8988T (cell line): ENCODE results near the gene KCNK1.

Experiments used
- DNase-seq: peaks from one replicate; pipeline ENCODE4 v3.0.0; 2011

KCNK1 gene

GRCh38 chr1:233613252-233614172 is at the start of gene KCNK1:
TSS of gene KCNK1 (plus strand) at chr1:233614106. CDS start at chr1:233614172, 66 bp downstream.
- peak; percentile 56 for DNase-seq

- no peak for DNase-seq
Measured at GRCh38 chr1:233565313-233565712, 48.6 kb upstream of the KCNK1 start.

DNA sequence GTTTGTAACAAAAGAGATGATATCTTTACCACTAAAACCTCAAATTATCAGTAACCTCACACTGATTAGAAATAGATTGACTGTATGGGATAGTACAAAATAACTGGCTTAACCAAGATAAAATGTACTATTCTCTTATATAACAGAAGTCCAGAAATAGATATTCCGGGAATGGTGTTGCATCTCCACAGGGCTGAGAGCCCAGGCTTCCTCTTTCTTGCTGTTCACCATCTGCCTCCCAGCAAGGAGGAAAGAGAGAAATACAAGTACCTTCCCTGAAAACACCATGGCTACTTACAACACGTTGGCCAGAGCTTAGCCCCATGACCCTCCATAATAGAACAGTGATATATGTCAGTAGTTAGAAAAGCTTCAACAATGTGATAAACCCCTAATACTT is 47.0 kb upstream of the KCNK1 start:
- DNase-seq: no peak

- DNase-seq: no peak
Measured at GRCh38 chr1:233569636-233570035, 44.3 kb upstream of the KCNK1 start.

- no peak for DNase-seq
Measured at GRCh38 chr1:233570216-233570615, 43.7 kb upstream of the KCNK1 start.

GRCh38 chr1:233570706-233571105 is 43.2 kb upstream of the KCNK1 start:
- no peak for DNase-seq

DNA sequence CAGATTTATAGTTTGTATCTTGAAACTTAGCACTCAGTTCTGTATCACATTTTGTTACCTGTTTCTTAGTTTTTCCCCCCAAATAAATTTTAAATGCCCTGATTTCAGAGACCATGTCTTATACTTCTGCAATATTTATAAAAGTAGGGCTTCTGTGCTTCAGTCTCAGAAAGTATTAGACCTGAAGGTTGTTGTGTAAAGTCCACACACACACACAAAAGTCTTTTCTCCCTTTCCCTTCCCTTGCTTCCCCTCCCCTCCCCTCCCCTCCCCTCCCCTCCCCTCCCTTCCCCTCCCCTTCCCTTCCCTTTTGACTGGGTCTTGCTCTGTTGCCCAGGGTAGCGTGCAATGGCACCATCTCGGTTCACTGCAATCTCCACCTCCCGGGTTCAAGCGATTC is 41.0 kb upstream of the KCNK1 start:
- DNase-seq: no peak

- DNase-seq: no peak
Measured at GRCh38 chr1:233575450-233575849, 38.5 kb upstream of the KCNK1 start.

DNA sequence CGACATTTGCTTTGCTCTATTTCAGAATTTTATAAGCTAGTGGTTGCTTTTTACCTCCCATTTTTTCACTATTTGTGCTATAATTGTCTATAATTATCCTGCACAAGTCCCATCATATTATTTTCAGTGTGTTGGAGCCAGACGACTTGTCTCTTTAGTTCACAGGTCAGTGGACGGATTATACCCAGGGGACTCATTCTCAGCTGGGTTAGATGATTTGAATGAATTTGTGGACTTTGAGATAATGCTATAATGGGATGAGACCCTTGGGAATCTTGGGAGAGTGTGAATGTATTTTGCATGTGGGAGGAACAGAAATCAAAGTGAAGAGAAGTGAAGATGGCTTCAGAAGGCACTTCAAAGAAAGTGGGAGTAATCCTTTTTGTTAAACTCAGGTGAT is 31.5 kb upstream of the KCNK1 start:
- no peak for DNase-seq

- no peak for DNase-seq
Measured at GRCh38 chr1:233584376-233584775, 29.5 kb upstream of the KCNK1 start.

GRCh38 chr1:233584931-233585330 is 29.0 kb upstream of the KCNK1 start:
- no peak for DNase-seq

GRCh38 chr1:233586301-233586700 is 27.6 kb upstream of the KCNK1 start:
- no peak for DNase-seq

DNA sequence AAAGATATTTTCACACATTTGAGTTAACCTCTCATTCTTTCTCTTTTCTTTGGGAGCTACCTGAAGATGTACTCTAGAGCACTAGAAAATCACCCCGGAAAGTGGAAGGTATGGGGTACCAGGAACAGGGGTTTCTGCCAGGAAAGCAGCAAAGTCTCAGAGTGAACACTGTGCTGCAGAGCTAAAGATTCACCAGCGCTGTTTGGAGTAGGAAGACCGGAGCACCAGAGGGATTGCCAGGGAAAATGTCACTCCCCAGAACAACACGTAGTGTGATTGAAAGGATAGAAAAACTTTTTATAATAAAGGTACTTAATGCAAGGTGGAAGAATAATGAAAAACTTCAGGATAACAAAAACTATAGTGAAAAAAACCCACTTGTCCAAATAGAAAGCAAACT is 26.7 kb upstream of the KCNK1 start:
- no peak for DNase-seq

- no peak for DNase-seq
Measured at GRCh38 chr1:233587958-233588799, 25.7 kb upstream of the KCNK1 start.

- DNase-seq: no peak
Measured at GRCh38 chr1:233597489-233597901, 16.4 kb upstream of the KCNK1 start.

DNA sequence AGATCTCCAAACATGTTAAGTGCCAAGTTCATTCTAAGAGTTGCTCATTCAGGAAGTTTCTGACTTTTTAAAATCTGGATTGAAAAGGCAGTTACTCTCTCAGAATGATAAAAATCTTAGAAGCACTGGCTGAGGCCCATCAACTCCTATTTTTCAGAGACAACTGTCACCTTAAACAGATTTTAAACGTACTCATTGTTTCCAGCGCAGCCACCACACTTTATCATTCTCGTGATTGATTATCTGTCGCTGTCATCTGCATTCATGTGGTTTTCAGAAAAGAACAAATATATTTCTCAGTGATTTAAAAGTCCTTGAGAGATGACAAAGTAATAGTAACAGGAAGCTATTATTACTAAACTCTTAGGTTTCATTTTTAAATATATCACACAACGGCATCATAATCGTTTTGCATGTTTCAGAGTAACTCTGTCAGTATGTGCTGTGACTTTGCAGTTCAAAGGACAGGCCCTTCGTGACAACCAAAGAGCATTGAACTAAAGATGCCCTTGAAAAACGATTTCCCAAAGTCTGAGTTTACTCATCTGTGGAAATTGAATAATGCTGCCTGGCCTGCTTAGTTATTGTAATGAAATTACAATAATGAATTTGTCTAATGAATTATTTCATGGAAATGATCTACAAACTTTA is 14.9 kb upstream of the KCNK1 start:
- no peak for DNase-seq

- DNase-seq: no peak
Measured at GRCh38 chr1:233599542-233600073, 14.3 kb upstream of the KCNK1 start.

GRCh38 chr1:233600488-233600887 is 13.4 kb upstream of the KCNK1 start:
- DNase-seq: no peak

DNA sequence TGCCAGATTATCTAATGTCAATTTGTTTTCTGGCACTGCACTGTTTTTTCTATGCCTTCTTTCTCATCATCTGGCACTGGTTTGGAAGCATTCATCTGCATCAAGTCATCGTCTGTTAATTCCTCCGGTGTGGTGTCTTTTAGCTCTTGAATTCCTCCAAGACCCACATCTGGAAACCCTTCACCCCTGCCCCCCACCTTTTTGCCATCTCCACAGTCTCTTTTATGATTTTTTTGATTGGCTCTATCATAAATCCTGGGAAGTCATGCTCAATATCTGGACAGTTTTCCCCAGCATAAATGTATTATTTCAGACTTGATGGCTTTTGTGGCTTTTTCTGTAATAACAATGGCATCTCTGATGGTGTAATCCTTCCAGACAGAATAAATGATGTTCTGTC is 10.4 kb upstream of the KCNK1 start:
- DNase-seq: no peak

DNA sequence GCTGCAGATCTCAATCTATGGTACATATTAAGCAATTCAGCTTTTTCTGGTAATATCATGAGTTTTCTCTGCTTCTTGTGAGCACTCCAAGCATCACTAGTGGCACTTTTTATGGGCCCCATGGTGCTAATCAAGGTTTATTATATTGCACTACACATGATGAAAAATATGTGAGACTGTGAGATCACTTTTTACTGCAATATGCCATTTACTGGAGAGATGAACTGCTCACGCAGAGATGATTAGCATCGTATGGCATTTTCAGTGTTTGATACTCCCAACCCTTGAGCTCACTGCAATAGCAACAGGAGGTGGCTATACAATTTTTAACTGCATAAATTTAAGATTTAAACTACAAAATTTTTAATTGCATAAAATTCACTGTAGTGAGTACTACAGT is 8.7 kb upstream of the KCNK1 start:
- no peak for DNase-seq

GRCh38 chr1:233606813-233607212 is 7.1 kb upstream of the KCNK1 start:
- DNase-seq: no peak

DNA sequence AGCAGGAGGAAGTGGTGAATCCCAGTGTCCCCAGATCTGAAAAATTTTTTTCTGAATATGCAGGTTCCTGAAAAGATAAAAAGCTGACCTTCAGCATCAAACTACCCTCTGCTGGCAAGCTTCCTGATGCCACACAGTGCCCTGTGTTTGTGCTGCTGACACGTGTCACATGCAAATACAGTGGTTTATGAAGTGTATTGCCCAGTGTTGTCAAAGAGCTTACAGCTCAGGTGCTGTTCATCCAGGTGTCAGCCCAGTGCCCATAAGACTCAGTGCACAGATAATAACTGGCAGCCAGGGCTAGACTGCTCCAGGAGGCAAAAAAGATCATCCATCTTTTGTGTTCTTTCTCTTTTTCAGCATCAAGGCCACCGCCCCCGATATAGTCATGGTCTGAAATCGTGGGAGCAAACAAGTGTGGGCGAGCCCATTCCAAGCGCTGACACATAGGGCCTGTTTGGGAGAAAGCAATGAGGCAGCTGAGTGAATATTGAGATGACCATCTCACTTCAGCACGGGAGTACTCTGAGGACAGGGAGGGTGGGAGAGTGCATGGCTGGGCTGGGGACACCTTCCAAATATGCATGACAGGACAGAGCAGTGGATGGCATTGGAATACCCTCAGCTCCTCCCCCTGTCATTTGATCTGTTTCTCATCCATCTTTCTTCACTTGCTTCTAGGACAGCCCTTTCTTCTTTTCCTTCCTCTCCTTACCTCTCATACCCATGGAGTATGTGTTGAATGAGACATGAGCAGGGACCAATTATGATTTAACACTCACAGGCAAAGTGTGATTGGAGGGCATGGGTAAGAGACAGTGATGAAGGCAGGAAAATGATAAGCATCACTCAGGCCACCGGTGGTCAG is 6.4 kb upstream of the KCNK1 start:
- no peak for DNase-seq
